ENCODE data around the gene SUCLG1.

SUCLG1 gene

GRCh38 chr2:84460670-84461069 lies 1.6 kb upstream of the SUCLG1 start:
- no peak for DNase-seq

GRCh38 chr2:84459944-84460429 lies 907 bp upstream of the SUCLG1 start:
- no peak for DNase-seq

- DNase-seq, result no peak
These were observed 496 bp downstream of the SUCLG1 start for GRCh38 chr2:84458551-84459017.

GRCh38 chr2:84457686-84458085 lies 1.4 kb downstream of the SUCLG1 start:
- DNase-seq, result no peak

- no peak for DNase-seq
These were observed 2.9 kb downstream of the SUCLG1 start for GRCh38 chr2:84456156-84456555.

- DNase-seq, result no peak
These were observed 4.5 kb downstream of the SUCLG1 start for GRCh38 chr2:84454581-84454980.

- DNase-seq, result no peak
These were observed 6.5 kb downstream of the SUCLG1 start for GRCh38 chr2:84452624-84453023.

GRCh38 chr2:84451579-84451978 lies 7.5 kb downstream of the SUCLG1 start:
- no peak for DNase-seq

- no peak for DNase-seq
These were observed 8.5 kb downstream of the SUCLG1 start for GRCh38 chr2:84450288-84451227.

GRCh38 chr2:84449711-84450110 lies 9.4 kb downstream of the SUCLG1 start:
- no peak for DNase-seq

GRCh38 chr2:84449055-84449454 lies 10.0 kb downstream of the SUCLG1 start:
- DNase-seq, result no peak

- DNase-seq, result no peak
These were observed 15.6 kb downstream of the SUCLG1 start for GRCh38 chr2:84443477-84443876.

- no peak for DNase-seq
These were observed 16.2 kb downstream of the SUCLG1 start for GRCh38 chr2:84442888-84443287.

- no peak for DNase-seq
These were observed 17.6 kb downstream of the SUCLG1 start for GRCh38 chr2:84441505-84441904.

GRCh38 chr2:84441036-84441435 lies 18.0 kb downstream of the SUCLG1 start:
- DNase-seq, result no peak

- no peak for DNase-seq
These were observed 23.6 kb downstream of the SUCLG1 start for GRCh38 chr2:84435345-84436025.

GRCh38 chr2:84429328-84429727 lies 29.8 kb downstream of the SUCLG1 start:
- DNase-seq, result no peak

GRCh38 chr2:84427235-84428138 lies 31.6 kb downstream of the SUCLG1 start:
- no peak for DNase-seq

GRCh38 chr2:84425310-84425709 lies 33.8 kb downstream of the SUCLG1 start:
- no peak for DNase-seq

- DNase-seq, result no peak
These were observed 34.9 kb downstream of the SUCLG1 start for GRCh38 chr2:84424152-84424551.

GRCh38 chr2:84421791-84422190 lies 37.3 kb downstream of the SUCLG1 start:
- no peak for DNase-seq

- no peak for DNase-seq
These were observed 37.9 kb downstream of the SUCLG1 start for GRCh38 chr2:84421197-84421596.

Measured in 8988T (cell line).